T-cell (primary cell): Measurements from ENCODE around the gene WFDC11. TPM values are rescaled to one million over a fixed set of nuclear protein-coding genes. Genes with fewer than 3 reads are reported as not detected.

Source experiments
- ATAC-seq, 4 experiments: fragments of 200-7000 bp in 3 of 4; fragments of 150-1000 bp in 1 of 4; cut with Tn5 transposase; replicated peaks in 1 of 4; 1 replicate in 3 of 4; 2 replicates in 1 of 4; pipeline ENCODE4 v1.10.0; 2021; ENCODE audit warnings: moderate library complexity in 3 of 4, mild to moderate bottlenecking in 2 of 4, moderate number of reproducible peaks in 1 of 4
- CTCF ChIA-PET, 2 donors: fragments of 300-600 bp; sonication (Branson Sonifier 250); formaldehyde crosslinking; loops; one replicate each; lab custom pipeline; 2022; ENCODE audit warnings: antibody characterized with exemption in 2 of 2; lab: Charles Lee
- POLR2A ChIA-PET, 2 donors: fragments of 300-600 bp; sonication (Branson Sonifier 250); formaldehyde crosslinking; loops; one replicate each; lab custom pipeline; 2022; ENCODE audit warnings: antibody characterized with exemption in 2 of 2; lab: Charles Lee
- DNase-seq, 35 experiments: peaks; one replicate each; pipeline versions ENCODE4 v3.0.0 to v3.0.0-alpha.2; 2013 to 2023
- H3K27ac ChIP-seq: one replicate; pipeline ENCODE4 v1.5.1; 2013; ENCODE audit warnings: low read length
- H3K27me3 ChIP-seq, 2 experiments: replicated peaks in 1 of 2; 1 replicate in 1 of 2; 2 replicates in 1 of 2; pipeline versions ENCODE4 v1.6.1 to v1.7.0; 2013; ENCODE audit warnings: low read length in 1 of 2, mixed read lengths in 1 of 2; ENCODE audit not compliant: control insufficient read depth in 2 of 2, insufficient read depth in 2 of 2; ENCODE audit errors: extremely low read depth in 1 of 2
- H3K36me3 ChIP-seq, 2 donors: 1 replicate in 1 of 2; 2 replicates in 1 of 2; pipeline versions ENCODE4 v1.6.1 to v1.7.0; 2013; ENCODE audit warnings: low read length in 1 of 2; ENCODE audit not compliant: control insufficient read depth in 2 of 2, insufficient read depth in 1 of 2; ENCODE audit errors: extremely low read depth in 1 of 2
- H3K4me1 ChIP-seq, 2 experiments: 1 replicate in 1 of 2; 2 replicates in 1 of 2; pipeline versions ENCODE4 v1.6.1 to v1.7.0; 2013; ENCODE audit warnings: low read length in 2 of 2, mixed read lengths in 1 of 2; ENCODE audit not compliant: insufficient read depth in 2 of 2, control insufficient read depth in 1 of 2; ENCODE audit errors: extremely low read depth in 1 of 2
- H3K4me3 ChIP-seq, 2 donors: 1 replicate in 1 of 2; 2 replicates in 1 of 2; pipeline versions ENCODE4 v1.5.1 to v1.7.0; 2013; ENCODE audit warnings: mild to moderate bottlenecking in 2 of 2, low read length in 1 of 2, moderate library complexity in 1 of 2; ENCODE audit not compliant: control insufficient read depth in 1 of 2; ENCODE audit errors: extremely low read depth in 1 of 2
- H3K9me3 ChIP-seq: 2 replicates; pipeline ENCODE4 v1.7.0; 2013
- H3K27ac Mint-ChIP-seq, 2 donors: one replicate each; pipeline ENCODE4 v1.8.0; 2020 to 2021; ENCODE audit warnings: mild to moderate bottlenecking in 2 of 2, mixed read lengths in 2 of 2
- H3K27me3 Mint-ChIP-seq, 2 donors: one replicate each; pipeline ENCODE4 v1.8.0; 2021 to 2022; ENCODE audit warnings: mixed read lengths in 2 of 2
- H3K36me3 Mint-ChIP-seq: one replicate; pipeline ENCODE4 v1.8.0; 2021; ENCODE audit warnings: mixed read lengths
- H3K4me1 Mint-ChIP-seq, 3 donors: one replicate each; pipeline ENCODE4 v1.8.0; 2020 to 2022; ENCODE audit warnings: mixed read lengths in 3 of 3, mild to moderate bottlenecking in 1 of 3
- H3K4me3 Mint-ChIP-seq, 3 donors: one replicate each; pipeline ENCODE4 v1.8.0; 2020 to 2022; ENCODE audit warnings: mild to moderate bottlenecking in 3 of 3, mixed read lengths in 3 of 3, moderate library complexity in 3 of 3
- H3K9me3 Mint-ChIP-seq, 3 donors: one replicate each; pipeline ENCODE4 v1.8.0; 2020 to 2022; ENCODE audit warnings: mixed read lengths in 3 of 3
- WGBS: methylation state at CpG from one replicate; pipeline ENCODE4 v1.1.5; 2013; ENCODE audit warnings: missing lambda C conversion rate; ENCODE audit not compliant: insufficient coverage; 5-methylcytosine and 5-hydroxymethylcytosine counted together
- total RNA-seq, 35 experiments: library from RNA in 6 of 35; stranded (reverse) in 6 of 35; fragments of 120-200 nt in 1 of 35; gene quantifications; one replicate each; pipeline versions ENCODE4 v1.2.1 to v1.2.4 and lab custom pipeline; 2013 to 2026

The WFDC11 gene
- total RNA-seq, 5 donors from 2014 or later (not counting 1 experiment from before 2014, with no cell fraction given): not detected

GRCh38 chr20:45612314-45612713, 57.7 kb downstream of the WFDC11 start:
- no peak overlapping the region for H3K4me3 Mint-ChIP-seq
- H3K36me3 Mint-ChIP-seq: no peaks in the 10 kb centered on the region
- H3K4me1 Mint-ChIP-seq: no peaks in the 10 kb centered on the region
- H3K27me3 Mint-ChIP-seq: peaks cover 20 to 21% of the 10 kb centered on the region in 2 donors
- CTCF ChIA-PET: no interaction called here
- H3K4me1 ChIP-seq: no peaks in the 10 kb centered on the region
- H3K27me3 ChIP-seq: no peaks in the 10 kb centered on the region
- no peak for DNase-seq
- no peaks in the 10 kb centered on the region for H3K36me3 ChIP-seq
- H3K27ac ChIP-seq: no peak overlapping the region
- POLR2A ChIA-PET: no interaction called here
- no peak for ATAC-seq
- H3K4me3 ChIP-seq: no peak overlapping the region
- H3K27ac Mint-ChIP-seq: no peak overlapping the region
- peaks cover 1 to 5% (median 4%) of the 10 kb centered on the region in 3 donors for H3K9me3 Mint-ChIP-seq
- no peaks in the 10 kb centered on the region for H3K9me3 ChIP-seq

GRCh38 chr20:45611054-45611453, 59.0 kb downstream of the WFDC11 start:
- Mint-ChIP-seq H3K36me3 (no peaks in the 10 kb centered on the region), H3K27me3 (peaks cover 22 to 26% of the 10 kb centered on the region in 2 donors), H3K27ac (no peak overlapping the region), H3K9me3 (peaks cover 6 to 11% (median 7%) of the 10 kb centered on the region in 3 donors), H3K4me3 (no peak overlapping the region), H3K4me1 (peaks cover 0 to 2% (median 2%) of the 10 kb centered on the region in 3 donors)
- no peak for DNase-seq
- ChIA-PET CTCF (no interaction called here), POLR2A (no interaction called here)
- H3K9me3 ChIP-seq: peaks cover 2% of the 10 kb centered on the region
- no peak overlapping the region for H3K27ac ChIP-seq
- H3K36me3 ChIP-seq: no peaks in the 10 kb centered on the region
- no peak overlapping the region for H3K4me3 ChIP-seq
- 20% methylated on average over 1 of the region's 4 CpGs for WGBS
- ATAC-seq: no peak
- H3K4me1 ChIP-seq: no peaks in the 10 kb centered on the region
- H3K27me3 ChIP-seq: no peaks in the 10 kb centered on the region

- ChIA-PET POLR2A (no interaction called here), CTCF (interaction anchor here in 1 of 2 donors (0.6 kb wide), 1 partner anchor 889 kb away, joined by 3 read pairs; no protein-coding TSS in a partner anchor)
- H3K4me1 ChIP-seq: no peaks in the 10 kb centered on the region
- no peaks in the 10 kb centered on the region for H3K36me3 ChIP-seq
- H3K36me3 Mint-ChIP-seq: no peaks in the 10 kb centered on the region
- H3K27ac Mint-ChIP-seq: no peak overlapping the region
- H3K27me3 Mint-ChIP-seq: peaks cover 25 to 39% of the 10 kb centered on the region in 2 donors
- no peak for ATAC-seq
- H3K4me3 Mint-ChIP-seq: no peak overlapping the region
- H3K27me3 ChIP-seq: no peaks in the 10 kb centered on the region
- peaks cover 7 to 19% (median 10%) of the 10 kb centered on the region in 3 donors for H3K9me3 Mint-ChIP-seq
- DNase-seq: no peak
- peaks cover 2% of the 10 kb centered on the region for H3K9me3 ChIP-seq
- no peak overlapping the region for H3K4me3 ChIP-seq
- H3K27ac ChIP-seq: no peak overlapping the region
- no CpG with 5 or more reads among the region's 1 CpG for WGBS
- peaks cover 0 to 4% (median 4%) of the 10 kb centered on the region in 3 donors for H3K4me1 Mint-ChIP-seq
These were observed 62.2 kb downstream of the WFDC11 start for GRCh38 chr20:45607810-45608209.

Other genes with a start within 250 kb of the WFDC11 start
- 1 to 10 TPM in 1 of 5 donors, under 1 TPM in 1, not detected in 3; 0.56 to 1.7 TPM for gene WFDC2, start 200.5 kb downstream of the WFDC11 start, total RNA-seq
- not detected for gene SPINT3, start 154.6 kb downstream of the WFDC11 start, total RNA-seq
- not detected for gene WFDC6, start 130.8 kb downstream of the WFDC11 start, total RNA-seq
- gene EPPIN, start 122.8 kb downstream of the WFDC11 start, total RNA-seq: not detected
- gene WFDC8, start 91.0 kb downstream of the WFDC11 start, total RNA-seq: not detected
- not detected for gene WFDC10A, start 40.5 kb downstream of the WFDC11 start, total RNA-seq
- not detected for gene WFDC9, start 39.0 kb downstream of the WFDC11 start, total RNA-seq
- not detected for gene WFDC13, start 31.8 kb upstream of the WFDC11 start, total RNA-seq
- not detected for gene WFDC10B, start 34.8 kb upstream of the WFDC11 start, total RNA-seq
- gene SPINT4, start 52.1 kb upstream of the WFDC11 start, total RNA-seq: not detected
- not detected for gene WFDC3, start 121.6 kb upstream of the WFDC11 start, total RNA-seq
- 10 to 100 TPM; 14.7 to 25.3 (median 20.5) TPM for gene DNTTIP1, start 121.7 kb upstream of the WFDC11 start, total RNA-seq
- gene UBE2C, start 142.4 kb upstream of the WFDC11 start, total RNA-seq: 1 to 10 TPM in 3 of 5 donors, under 1 TPM in 2; 0.44 to 2.4 (median 1.2) TPM
- 1 to 10 TPM in 1 of 5 donors, under 1 TPM in 3, not detected in 1; 0.41 to 1.3 (median 0.70) TPM for gene TNNC2, start 157.1 kb upstream of the WFDC11 start, total RNA-seq
- 1 to 10 TPM; 1.1 to 3.5 (median 2.1) TPM for gene SNX21, start 163.6 kb upstream of the WFDC11 start, total RNA-seq
- 10 to 100 TPM; 20.4 to 33.9 (median 32.0) TPM for gene ACOT8, start 187.2 kb upstream of the WFDC11 start, total RNA-seq
- 1 to 10 TPM; 1.4 to 7.5 (median 5.6) TPM for gene ZSWIM3, start 187.4 kb upstream of the WFDC11 start, total RNA-seq
- gene ZSWIM1, start 211.0 kb upstream of the WFDC11 start, total RNA-seq: 10 to 100 TPM in 3 of 5 donors, 1 to 10 TPM in 2; 8.3 to 17.2 (median 14.6) TPM
- gene SPATA25, start 217.4 kb upstream of the WFDC11 start, total RNA-seq: 1 to 10 TPM in 4 of 5 donors, under 1 TPM in 1; 0.68 to 4.6 (median 3.6) TPM
- 1 to 10 TPM; 3.1 to 6.9 (median 6.1) TPM for gene NEURL2, start 221.0 kb upstream of the WFDC11 start, total RNA-seq
- 100 to 1,000 TPM in 1 of 5 donors, 10 to 100 TPM in 4; 55.5 to 101 (median 85.1) TPM for gene CTSA, start 221.1 kb upstream of the WFDC11 start, total RNA-seq
- 1 to 10 TPM in 3 of 5 donors, under 1 TPM in 1, not detected in 1; 0.35 to 1.7 (median 1.4) TPM for gene PLTP, start 241.9 kb upstream of the WFDC11 start, total RNA-seq